NCI-H1930 (cell line): Measurements from ENCODE around the gene CKMT1A.

ENCODE experiments used
- DNase-seq, 2 experiments: peaks; one replicate each; lab custom pipeline; 2025; lab: John Stamatoyannopoulos, UW

The CKMT1A gene

GRCh38 chr15:43748376-43748775 is 54.7 kb downstream of the CKMT1A start:
- no peak for DNase-seq
